PC-3 (cell line): ENCODE results near the gene CCKAR. TPM values are rescaled to one million over a fixed set of nuclear protein-coding genes. Genes with fewer than 3 reads are reported as not detected.

ENCODE experiments used
- ATAC-seq: fragments of 200-7000 bp; cut with Tn5 transposase; 2 replicates; pipeline ENCODE4 v1.9.1; 2020; ENCODE audit warnings: mild to moderate bottlenecking, moderate library complexity
- Bru-seq: library from RNA; stranded (reverse); fragments of 400-500 nt; gene quantifications from one replicate; lab custom pipeline; 2021; lab: Mats Ljungman, UMichigan
- BruChase-seq, 2 experiments: library from RNA; stranded (reverse); fragments of 400-500 nt; gene quantifications; one replicate each; lab custom pipeline; 2021; lab: Mats Ljungman, UMichigan
- BruUV-seq: library from RNA; stranded (reverse); fragments of 400-500 nt; replicated peaks from 2 replicates; lab custom pipeline; 2021; lab: Mats Ljungman, UMichigan
- CTCF ChIA-PET: fragments of 300-600 bp; sonication (Branson Sonifier 250); formaldehyde crosslinking; loops from one replicate; lab custom pipeline; 2022; ENCODE audit warnings: antibody characterized with exemption; lab: Charles Lee
- POLR2A ChIA-PET: fragments of 300-600 bp; sonication (Branson Sonifier 250); formaldehyde crosslinking; loops from one replicate; lab custom pipeline; 2022; ENCODE audit warnings: antibody characterized with exemption; ENCODE audit not compliant: unreplicated experiment; lab: Charles Lee
- DNase-seq: peaks from one replicate; pipeline ENCODE4 v3.0.0-alpha.2; 2015
- H2AFZ ChIP-seq: fragments of 300-600 bp; sonication (generic); 2 replicates; pipeline ENCODE4 v1.6.0; 2016; ENCODE audit warnings: antibody characterized with exemption, low read length
- H3F3A ChIP-seq: fragments of 300-600 bp; sonication (generic); one replicate; pipeline ENCODE4 v1.6.0; 2017; ENCODE audit warnings: antibody characterized with exemption, low read length, control low read depth, mild to moderate bottlenecking; ENCODE audit not compliant: unreplicated experiment
- H3K27ac ChIP-seq: fragments of 300-600 bp; sonication (generic); 2 replicates; pipeline ENCODE4 v1.5.1; 2016; ENCODE audit warnings: mild to moderate bottlenecking, low read length
- H3K27me3 ChIP-seq: fragments of 300-600 bp; sonication (generic); 2 replicates; pipeline ENCODE4 v1.6.1; 2016; ENCODE audit warnings: low read length, mixed read lengths
- H3K36me3 ChIP-seq: fragments of 300-600 bp; sonication (generic); 2 replicates; pipeline ENCODE4 v1.6.1; 2016; ENCODE audit warnings: low read depth, mixed run types, low read length, mixed read lengths
- H3K4me1 ChIP-seq: fragments of 300-600 bp; sonication (generic); 2 replicates; pipeline ENCODE4 v1.5.1; 2016; ENCODE audit warnings: low read length; ENCODE audit not compliant: insufficient read depth
- H3K4me2 ChIP-seq: fragments of 300-600 bp; sonication (generic); 2 replicates; pipeline ENCODE4 v1.6.0; 2016; ENCODE audit warnings: low read length
- H3K4me3 ChIP-seq: fragments of 300-600 bp; sonication (generic); 2 replicates; pipeline ENCODE4 v1.5.1; 2016; ENCODE audit warnings: mild to moderate bottlenecking, low read length, mixed read lengths
- H3K79me2 ChIP-seq: fragments of 300-600 bp; sonication (generic); 2 replicates; pipeline ENCODE4 v1.6.1; 2017; ENCODE audit warnings: low read length, mixed read lengths
- H3K9ac ChIP-seq: fragments of 300-600 bp; sonication (generic); 2 replicates; pipeline ENCODE4 v1.6.0; 2016; ENCODE audit warnings: mild to moderate bottlenecking, low read length
- H3K9me2 ChIP-seq: fragments of 300-600 bp; sonication (generic); replicated peaks from 2 replicates; pipeline ENCODE4 v1.6.1; 2016; ENCODE audit warnings: mixed run types, low read length, mixed read lengths
- H3K9me3 ChIP-seq: fragments of 300-600 bp; sonication (generic); 2 replicates; pipeline ENCODE4 v1.6.1; 2016; ENCODE audit warnings: low read length, mixed read lengths
- H4K20me1 ChIP-seq: fragments of 300-600 bp; sonication (generic); 2 replicates; pipeline ENCODE4 v1.6.1; 2016; ENCODE audit warnings: low read length, mixed read lengths
- EZH2 ChIP-seq: fragments of 300-600 bp; sonication (generic); IDR thresholded peaks from one replicate; pipeline ENCODE4 v1.6.1; 2017; ENCODE audit warnings: antibody characterized with exemption, mild to moderate bottlenecking, low read length; ENCODE audit not compliant: unreplicated experiment
- EZH2phosphoT487 ChIP-seq: fragments of 300-600 bp; sonication (generic); IDR thresholded peaks from 2 replicates; pipeline ENCODE4 v1.6.1; 2018; ENCODE audit warnings: mild to moderate bottlenecking, antibody characterized with exemption, low read length, borderline replicate concordance
- intact Hi-C: fragments of 100-400 bp; cut with micrococcal nuclease; formaldehyde crosslinking; loops from 2 replicates; pipeline ENCODE4 v1.9.0; 2023
- long read RNA-seq: library from polyadenylated mRNA; unstranded; transcript quantifications from one replicate; pipeline ENCODE4 v2.0.0, GENCODE V29; 2021; ENCODE audit not compliant: unreplicated experiment
- total RNA-seq: library from RNA; depleted of rRNA; stranded (reverse); fragments of >200 nt; gene quantifications from 2 replicates; pipeline ENCODE4 v1.2.3, GENCODE V29; 2014; rRNA removed
- TF ChIP-seq, protein P1 (sequence below): fragments of 300-600 bp; sonication (generic); conservative IDR thresholded peaks from 2 replicates; pipeline ENCODE4 v1.5.1; 2017; ENCODE audit warnings: antibody characterized with exemption, low read depth, mild to moderate bottlenecking, low read length

Gene CCKAR, protein sequence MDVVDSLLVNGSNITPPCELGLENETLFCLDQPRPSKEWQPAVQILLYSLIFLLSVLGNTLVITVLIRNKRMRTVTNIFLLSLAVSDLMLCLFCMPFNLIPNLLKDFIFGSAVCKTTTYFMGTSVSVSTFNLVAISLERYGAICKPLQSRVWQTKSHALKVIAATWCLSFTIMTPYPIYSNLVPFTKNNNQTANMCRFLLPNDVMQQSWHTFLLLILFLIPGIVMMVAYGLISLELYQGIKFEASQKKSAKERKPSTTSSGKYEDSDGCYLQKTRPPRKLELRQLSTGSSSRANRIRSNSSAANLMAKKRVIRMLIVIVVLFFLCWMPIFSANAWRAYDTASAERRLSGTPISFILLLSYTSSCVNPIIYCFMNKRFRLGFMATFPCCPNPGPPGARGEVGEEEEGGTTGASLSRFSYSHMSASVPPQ
- total RNA-seq (not detected in 2 replicates), Bru-seq, nascent RNA (not detected), BruChase-seq, experiment 1, labeled RNA remaining after a 6-hour chase (not detected), BruChase-seq, experiment 2, labeled RNA remaining after a 2-hour chase (not detected)
- long read RNA-seq = 0 reads

DNA sequence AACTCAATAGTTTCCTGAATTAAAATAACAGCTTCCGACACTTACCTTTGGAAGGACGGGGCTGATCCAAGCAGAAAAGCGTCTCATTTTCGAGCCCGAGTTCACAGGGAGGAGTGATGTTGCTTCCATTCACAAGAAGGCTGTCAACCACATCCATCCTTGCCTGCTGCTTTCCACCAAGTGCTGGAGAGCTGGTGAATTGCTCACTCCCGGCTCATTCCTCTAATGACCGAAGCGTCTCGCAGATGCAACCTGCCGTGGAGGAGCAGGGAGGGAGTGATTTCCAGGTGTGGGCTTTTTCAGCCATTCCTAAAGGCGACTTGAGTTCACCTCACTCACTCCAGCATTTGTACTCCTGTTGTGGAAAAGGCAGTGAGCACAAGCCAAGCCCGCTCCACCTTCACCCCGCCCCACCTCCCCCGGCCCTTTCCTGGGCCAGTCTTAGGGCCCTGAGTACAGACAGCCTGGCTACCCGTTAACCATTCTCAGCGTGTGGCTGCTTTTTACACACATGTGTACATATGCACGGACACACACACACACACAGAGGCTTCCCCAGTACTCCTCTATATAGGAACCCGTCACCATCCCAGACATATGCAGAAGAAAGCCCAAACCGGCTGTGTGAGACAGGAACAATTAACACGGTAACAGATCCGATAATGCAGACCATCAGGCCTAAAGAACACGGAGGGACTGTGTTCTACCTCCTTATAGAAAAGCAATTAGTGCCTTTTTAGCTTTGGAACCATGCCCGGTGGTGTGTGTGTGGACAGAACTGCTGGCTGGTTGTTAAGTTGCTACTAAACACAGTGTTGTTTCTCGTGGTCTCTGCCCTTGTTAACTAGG, at the start of gene CCKAR:
Gene CCKAR (minus strand): TSS at position 374 of the 849 bp plus-strand sequence. CDS start 217 bp downstream, at position 157.
- Histone ChIP-seq H3K4me3 (no peak within 1 kb of the TSS), H4K20me1 (no peaks in the 10 kb centered on the region), H3K27me3 (peaks cover 9% of the 10 kb centered on the region; the same call in 1 of the 2 replicates), H3K79me2 (no peaks in the 10 kb centered on the region), H2AFZ (no peak within 1 kb of the TSS), H3K4me2 (no peak within 1 kb of the TSS), H3K4me1 (no peaks in the 10 kb centered on the region), H3K9ac (no peak within 1 kb of the TSS), H3K9me2 (no peaks in the 10 kb centered on the region), H3F3A (no peaks in the 10 kb centered on the region), H3K27ac (no peak within 1 kb of the TSS), H3K36me3 (no peaks in the 10 kb centered on the region), H3K9me3 (no peaks in the 10 kb centered on the region)
- no peak for ATAC-seq
- TF ChIP-seq EZH2 (no peak), EZH2phosphoT487 (no peak)
- no TSS peak for BruUV-seq
- DNase-seq = no peak
- ChIA-PET CTCF (no interaction called here), POLR2A (no interaction called here)
- intact Hi-C loops = no loop called here

DNA sequence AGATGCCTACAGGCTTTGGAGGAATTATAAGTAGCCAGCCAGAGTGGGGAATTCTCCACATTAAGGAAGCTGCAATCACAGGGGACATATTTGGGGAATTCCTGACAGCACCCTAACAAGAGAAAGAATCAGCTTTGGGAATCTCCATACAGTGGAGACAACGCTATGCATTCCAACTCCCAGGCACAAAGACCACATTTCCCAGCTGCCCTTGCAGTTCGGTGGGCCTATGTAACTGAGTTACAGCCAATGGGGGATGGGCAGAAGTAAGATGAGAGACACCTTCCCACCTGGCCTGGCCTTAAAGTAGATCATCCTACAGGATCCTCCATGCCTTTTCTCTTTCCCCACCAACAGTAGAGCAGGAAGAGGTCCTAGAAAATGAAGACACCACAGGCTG, 43.4 kb upstream of the CCKAR start:
- Histone ChIP-seq H3K9me2 (no peaks in the 10 kb centered on the region), H4K20me1 (no peaks in the 10 kb centered on the region), H2AFZ (no peak overlapping the region), H3K27ac (no peak overlapping the region), H3K4me2 (no peak overlapping the region), H3K4me3 (no peak overlapping the region), H3F3A (no peaks in the 10 kb centered on the region), H3K79me2 (no peaks in the 10 kb centered on the region), H3K36me3 (no peaks in the 10 kb centered on the region), H3K9ac (no peak overlapping the region), H3K9me3 (no peaks in the 10 kb centered on the region), H3K27me3 (no peaks in the 10 kb centered on the region), H3K4me1 (no peaks in the 10 kb centered on the region)
- ChIA-PET POLR2A (no interaction called here), CTCF (no interaction called here)
- TF ChIP-seq EZH2 (no peak), EZH2phosphoT487 (no peak)
- TF ChIP-seq, protein P1, sequence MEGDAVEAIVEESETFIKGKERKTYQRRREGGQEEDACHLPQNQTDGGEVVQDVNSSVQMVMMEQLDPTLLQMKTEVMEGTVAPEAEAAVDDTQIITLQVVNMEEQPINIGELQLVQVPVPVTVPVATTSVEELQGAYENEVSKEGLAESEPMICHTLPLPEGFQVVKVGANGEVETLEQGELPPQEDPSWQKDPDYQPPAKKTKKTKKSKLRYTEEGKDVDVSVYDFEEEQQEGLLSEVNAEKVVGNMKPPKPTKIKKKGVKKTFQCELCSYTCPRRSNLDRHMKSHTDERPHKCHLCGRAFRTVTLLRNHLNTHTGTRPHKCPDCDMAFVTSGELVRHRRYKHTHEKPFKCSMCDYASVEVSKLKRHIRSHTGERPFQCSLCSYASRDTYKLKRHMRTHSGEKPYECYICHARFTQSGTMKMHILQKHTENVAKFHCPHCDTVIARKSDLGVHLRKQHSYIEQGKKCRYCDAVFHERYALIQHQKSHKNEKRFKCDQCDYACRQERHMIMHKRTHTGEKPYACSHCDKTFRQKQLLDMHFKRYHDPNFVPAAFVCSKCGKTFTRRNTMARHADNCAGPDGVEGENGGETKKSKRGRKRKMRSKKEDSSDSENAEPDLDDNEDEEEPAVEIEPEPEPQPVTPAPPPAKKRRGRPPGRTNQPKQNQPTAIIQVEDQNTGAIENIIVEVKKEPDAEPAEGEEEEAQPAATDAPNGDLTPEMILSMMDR = no peak
- intact Hi-C loops = no loop called here
- ATAC-seq (no peak), DNase-seq (no peak)
- no TSS peak for BruUV-seq

DNA sequence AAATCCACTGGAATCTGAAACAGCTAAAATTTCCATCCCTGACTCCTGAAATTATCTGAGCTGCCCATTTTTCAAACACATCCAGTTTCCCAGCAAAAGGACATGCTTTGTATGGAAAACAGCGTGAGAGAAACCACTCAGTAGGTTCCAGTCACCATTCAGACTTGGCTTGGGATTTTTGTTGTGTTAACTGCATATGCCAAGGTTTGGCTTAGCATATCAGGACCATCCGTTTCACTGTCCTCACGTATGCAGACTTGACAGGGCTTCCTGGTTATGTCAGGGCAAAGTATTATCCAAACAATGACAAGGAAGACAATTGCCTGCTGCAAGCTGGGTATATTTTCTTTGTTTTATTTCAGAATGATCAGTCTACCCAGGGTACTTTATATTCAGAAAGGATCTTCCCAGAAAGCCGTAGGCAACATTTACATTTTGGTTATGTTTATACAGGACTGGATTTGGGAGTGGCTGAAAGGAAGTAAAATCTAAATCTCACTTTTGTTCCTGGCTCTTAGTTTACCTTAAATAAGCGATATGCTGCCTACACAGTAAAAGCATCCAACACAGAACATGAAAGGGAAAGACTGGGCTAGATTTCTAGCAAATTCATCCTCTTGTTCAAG, 41.3 kb upstream of the CCKAR start:
- Histone ChIP-seq H3K4me1 (no peaks in the 10 kb centered on the region), H3K36me3 (no peaks in the 10 kb centered on the region), H3K27ac (no peak overlapping the region), H3K79me2 (no peaks in the 10 kb centered on the region), H2AFZ (no peak overlapping the region), H3F3A (no peaks in the 10 kb centered on the region), H3K9ac (no peak overlapping the region), H3K9me2 (no peaks in the 10 kb centered on the region), H3K9me3 (no peaks in the 10 kb centered on the region), H3K4me3 (no peak overlapping the region), H3K4me2 (no peak overlapping the region), H4K20me1 (no peaks in the 10 kb centered on the region), H3K27me3 (no peaks in the 10 kb centered on the region)
- no peak for ATAC-seq
- TF ChIP-seq EZH2 (no peak), EZH2phosphoT487 (no peak)
- TF ChIP-seq, protein P1 = no peak
- no TSS peak for BruUV-seq
- intact Hi-C loops = no loop called here
- ChIA-PET POLR2A (no interaction called here), CTCF (no interaction called here)
- no peak for DNase-seq
